Dermis blood vessel endothelial cell (primary cell): ENCODE measurements around the gene DMWD. TPM values are rescaled to one million over a fixed set of nuclear protein-coding genes. Genes with fewer than 3 reads are reported as not detected.
"Not testable (repeated sequence)": the region's sequence is repeated elsewhere in the genome, so short reads cannot be mapped to it uniquely, and the experiment has no call there.

Experiments
- DNase-seq: peaks from one replicate; pipeline ENCODE4 v3.0.0; 2010
- total RNA-seq: library from RNA; depleted of rRNA; stranded (reverse); fragments of >200 nt; gene quantifications from 2 replicates; pipeline ENCODE4 v1.2.3, GENCODE V29; 2014

The DMWD gene
- total RNA-seq, 1 donor from 2014 or later = 28.8 TPM

- peak; percentile 51 for DNase-seq
Measured at GRCh38 chr19:45815481-45816216, 23.0 kb upstream of the DMWD start.

GRCh38 chr19:45814851-45815480 lies 22.3 kb upstream of the DMWD start, which contains the start of gene RSPH6A:
Gene RSPH6A, minus strand, starts transcription at chr19:45815308. Its CDS starts 132 bp downstream, at chr19:45815176.
- no peak for DNase-seq

- DNase-seq = no peak
Measured at GRCh38 chr19:45814166-45814780, 21.6 kb upstream of the DMWD start.

- no peak for DNase-seq
Measured at GRCh38 chr19:45812297-45812696, 19.7 kb upstream of the DMWD start.

GRCh38 chr19:45809643-45810159 lies 17.1 kb upstream of the DMWD start:
- peak; percentile 66 for DNase-seq

- no peak for DNase-seq
Measured at GRCh38 chr19:45805719-45806118, 13.1 kb upstream of the DMWD start.

GRCh38 chr19:45804959-45805230 lies 12.2 kb upstream of the DMWD start:
- no peak for DNase-seq

- no peak for DNase-seq
Measured at GRCh38 chr19:45804140-45804958, 11.7 kb upstream of the DMWD start.

- DNase-seq = no peak
Measured at GRCh38 chr19:45801603-45802175, 9.0 kb upstream of the DMWD start.

GRCh38 chr19:45800070-45800553 lies 7.5 kb upstream of the DMWD start:
- no peak for DNase-seq

GRCh38 chr19:45799541-45799940 lies 6.9 kb upstream of the DMWD start:
- not testable (repeated sequence) for DNase-seq

GRCh38 chr19:45798995-45799517 lies 6.4 kb upstream of the DMWD start:
- DNase-seq = peak; percentile 78

GRCh38 chr19:45794627-45795026 lies 2.0 kb upstream of the DMWD start:
- no peak for DNase-seq

- no peak for DNase-seq
Measured at GRCh38 chr19:45793876-45794275, 1.2 kb upstream of the DMWD start.

- DNase-seq = no peak
Measured at GRCh38 chr19:45793178-45793564, 526 bp upstream of the DMWD start.

- peak; percentile 39 for DNase-seq
Measured at GRCh38 chr19:45791744-45792469, 738 bp downstream of the DMWD start.

- no peak for DNase-seq
Measured at GRCh38 chr19:45790942-45791341, 1.7 kb downstream of the DMWD start.

- DNase-seq = no peak
Measured at GRCh38 chr19:45789035-45789786, 3.4 kb downstream of the DMWD start.

- DNase-seq = no peak
Measured at GRCh38 chr19:45786533-45786894, 6.1 kb downstream of the DMWD start.

- DNase-seq = no peak
Measured at GRCh38 chr19:45785781-45786532, 6.7 kb downstream of the DMWD start.
